ENCODE results near the gene SMPD4.
"Not testable (repeated sequence)": the region's sequence is repeated elsewhere in the genome, so short reads cannot be mapped to it uniquely, and the experiment has no call there.

- not testable (repeated sequence) for TF ChIP-seq CTCF (IDR thresholded peaks at IDR 0.05; ENCODE audit: low read depth, low read length); POLR2A (IDR thresholded peaks at IDR 0.05; ENCODE audit: extremely low read depth, insufficient read length)
Measured at GRCh38 chr2:130228005-130228404, 46.6 kb upstream of the SMPD4 start.
